C4-2B (cell line): Measurements from ENCODE around the gene ENTPD6.

Experiments
- CTCF ChIP-seq: fragments of 450-650 bp; conservative IDR thresholded peaks from 2 replicates; pipeline ENCODE4 v1.5.1; 2017; ENCODE audit warnings: mild to moderate bottlenecking
- ZFX ChIP-seq: fragments of 450-650 bp; IDR thresholded peaks from 2 replicates; pipeline ENCODE4 v1.6.1; 2017

- TF ChIP-seq CTCF (no peak), ZFX (no peak)
Measured at GRCh38 chr20:25272223-25273000, 76.9 kb downstream of the ENTPD6 start.
